ENCODE results near the gene IPCEF1. TPM values are rescaled to one million over a fixed set of nuclear protein-coding genes. Genes with fewer than 3 reads are reported as not detected.

Gene IPCEF1
- total and polyA plus RNA-seq, 2 donors (not counting 3 experiments of a cell fraction or from before 2014, with no cell fraction given): 0.01 to 0.51 TPM

DNA sequence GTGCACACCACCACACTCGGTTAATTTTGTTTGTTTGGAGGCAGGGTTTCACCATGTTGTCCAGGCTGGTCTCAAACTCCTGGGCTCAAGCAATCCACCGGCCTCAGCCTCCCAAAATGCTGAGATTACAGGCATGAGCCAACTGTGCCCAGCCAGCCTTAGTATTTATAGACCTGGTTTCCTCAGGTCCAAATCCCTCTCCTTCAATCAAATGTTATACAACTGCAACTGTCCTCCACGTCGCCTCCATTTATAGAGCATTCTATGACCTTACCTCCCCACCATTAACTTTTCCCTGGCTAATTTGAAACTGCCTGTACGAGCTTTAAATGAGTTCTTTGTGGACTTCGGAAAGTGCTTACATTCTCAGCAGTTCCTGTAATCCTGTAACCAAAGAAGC lies 39.3 kb upstream of the IPCEF1 start:
- Histone ChIP-seq H3K27me3 (ENCODE audit: control insufficient read depth in 2 of 2, insufficient read depth in 2 of 2, low read length in 2 of 2) (no peaks in the 10 kb centered on the region), H4K20me1 (replicated peaks; ENCODE audit: control insufficient read depth, extremely low read depth, insufficient read depth, low read length) (no peaks in the 10 kb centered on the region), H3K36me3 (ENCODE audit: control insufficient read depth in 2 of 2, extremely low read depth in 1 of 2, insufficient read depth in 2 of 2, low read length in 2 of 2) (no peaks in the 10 kb centered on the region), H3K9me3 (replicated peaks; ENCODE audit: control insufficient read depth, insufficient read depth, low read length) (no peaks in the 10 kb centered on the region), H3K4me2 (ENCODE audit: insufficient read depth, low read length) (no peak overlapping the region), H2AFZ (ENCODE audit: low read depth, low read length) (no peak overlapping the region), H3K9me1 (replicated peaks; ENCODE audit: control insufficient read depth, extremely low read depth, insufficient read depth, low read length) (no peaks in the 10 kb centered on the region), H3K4me1 (ENCODE audit: control insufficient read depth, extremely low read depth, insufficient read depth, low read length) (peaks cover 16% of the 10 kb centered on the region), H3K4me3 (replicated peaks in 1 of 3; ENCODE audit: insufficient read depth in 1 of 3, low read depth in 1 of 3, low read length in 3 of 3) (no peak overlapping the region), H3K27ac (ENCODE audit: insufficient read depth, low read depth, low read length) (no peak overlapping the region), H3K9ac (replicated peaks; ENCODE audit: extremely low read depth, insufficient read depth, low read length) (no peak overlapping the region), H3K79me2 (ENCODE audit: control insufficient read depth, insufficient read depth, low read length) (no peaks in the 10 kb centered on the region)
- no peak for DNase-seq (ENCODE audit: low read depth, low spot score)
- BruUV-seq (replicated peaks): no TSS peak
- TF ChIP-seq JUN (IDR thresholded peaks at IDR 0.05; ENCODE audit: borderline replicate concordance, insufficient read depth, insufficient read length, low read depth) (no peak), MAX (IDR thresholded peaks at IDR 0.05; ENCODE audit: insufficient read depth, insufficient read length) (no peak), MYC (IDR thresholded peaks at IDR 0.05; ENCODE audit: low read depth, low read length) (no peak), GATA2 (IDR thresholded peaks at IDR 0.05; ENCODE audit: insufficient read depth, insufficient read length, low read depth, low read length) (no peak), POLR2A (IDR thresholded peaks at IDR 0.05; ENCODE audit: low read depth, low read length) (no peak), POLR2AphosphoS5 (IDR thresholded peaks at IDR 0.05; ENCODE audit: insufficient read depth, low read depth, low read length) (no peak), FOS (IDR thresholded peaks at IDR 0.05; ENCODE audit: borderline replicate concordance, insufficient read depth, low read length) (no peak), EZH2 (IDR thresholded peaks at IDR 0.05; ENCODE audit: borderline replicate concordance, low read depth, low read length, severe bottlenecking) (no peak)
- TF ChIP-seq, protein P1, sequence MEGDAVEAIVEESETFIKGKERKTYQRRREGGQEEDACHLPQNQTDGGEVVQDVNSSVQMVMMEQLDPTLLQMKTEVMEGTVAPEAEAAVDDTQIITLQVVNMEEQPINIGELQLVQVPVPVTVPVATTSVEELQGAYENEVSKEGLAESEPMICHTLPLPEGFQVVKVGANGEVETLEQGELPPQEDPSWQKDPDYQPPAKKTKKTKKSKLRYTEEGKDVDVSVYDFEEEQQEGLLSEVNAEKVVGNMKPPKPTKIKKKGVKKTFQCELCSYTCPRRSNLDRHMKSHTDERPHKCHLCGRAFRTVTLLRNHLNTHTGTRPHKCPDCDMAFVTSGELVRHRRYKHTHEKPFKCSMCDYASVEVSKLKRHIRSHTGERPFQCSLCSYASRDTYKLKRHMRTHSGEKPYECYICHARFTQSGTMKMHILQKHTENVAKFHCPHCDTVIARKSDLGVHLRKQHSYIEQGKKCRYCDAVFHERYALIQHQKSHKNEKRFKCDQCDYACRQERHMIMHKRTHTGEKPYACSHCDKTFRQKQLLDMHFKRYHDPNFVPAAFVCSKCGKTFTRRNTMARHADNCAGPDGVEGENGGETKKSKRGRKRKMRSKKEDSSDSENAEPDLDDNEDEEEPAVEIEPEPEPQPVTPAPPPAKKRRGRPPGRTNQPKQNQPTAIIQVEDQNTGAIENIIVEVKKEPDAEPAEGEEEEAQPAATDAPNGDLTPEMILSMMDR (IDR thresholded peaks at IDR 0.05; ENCODE audit: extremely low read depth in 1 of 2, insufficient read depth in 1 of 2, low read depth in 1 of 2, low read length in 2 of 2): no peak
- CTCF ChIA-PET: no interaction called here
- intact Hi-C loops (cut with micrococcal nuclease) (loop anchor here (5.0 kb wide), 1 partner anchor 266 kb away; no protein-coding TSS in a partner anchor), dilution Hi-C loops (cut with MboI; ENCODE audit: extremely low pct_ligation_motif_present, low sequenced_read_pairs) (no loop called here)
- no peak for FAIRE-seq
- POLR2A ChIA-PET: no interaction called here
